Daoy (cell line): ENCODE measurements around the gene ST6GALNAC3. TPM values are rescaled to one million over a fixed set of nuclear protein-coding genes. Genes with fewer than 3 reads are reported as not detected.

Source experiments
- DNase-seq: peaks from one replicate; pipeline ENCODE4 v3.0.0-alpha.2; 2015; ENCODE audit warnings: low read depth
- total RNA-seq: library from RNA; depleted of rRNA; stranded (reverse); fragments of >200 nt; shearing (Covaris generic); gene quantifications from 2 replicates; pipeline ENCODE4 v1.2.3, GENCODE V29; 2014

The ST6GALNAC3 gene
- total RNA-seq, 1 experiment from 2014 or later = 3.8 TPM

DNA sequence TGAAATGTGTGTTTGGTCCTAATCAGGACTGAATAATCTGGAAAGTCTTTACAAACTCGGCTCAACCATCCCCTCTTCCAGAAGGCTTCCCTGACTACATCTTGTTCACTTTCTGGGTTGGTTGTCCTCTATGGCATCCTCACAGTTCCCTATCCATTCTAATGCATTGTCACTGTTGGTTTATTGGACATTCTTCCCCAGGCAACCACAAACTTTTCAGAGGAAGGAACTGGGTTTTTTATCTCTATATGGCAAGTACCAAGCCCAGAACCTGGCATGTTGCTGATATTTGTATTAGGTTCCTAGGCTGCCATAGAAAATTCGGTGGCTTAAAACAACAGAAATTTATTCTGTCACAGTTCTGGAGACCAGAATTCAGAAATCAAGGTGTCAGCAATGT lies 429.2 kb downstream of the ST6GALNAC3 start:
- DNase-seq = no peak

DNA sequence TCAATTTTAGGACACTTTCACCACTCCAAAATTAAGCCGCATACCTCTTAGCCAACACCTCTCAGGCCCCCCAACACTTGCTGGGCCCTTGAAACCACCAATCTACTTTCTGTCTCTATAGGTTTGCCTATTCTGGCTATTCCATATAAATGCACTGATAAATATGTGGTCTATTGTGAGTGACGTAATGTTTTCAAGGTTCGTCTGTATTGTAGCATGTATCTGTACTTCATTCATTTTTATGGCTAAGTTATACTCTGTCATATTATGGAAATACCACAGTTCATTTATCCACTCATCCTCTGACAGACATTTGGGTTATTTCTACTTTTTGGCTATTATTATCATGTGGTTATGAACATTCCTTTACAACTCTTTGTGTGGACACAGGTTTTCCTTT lies 432.8 kb downstream of the ST6GALNAC3 start:
- no peak for DNase-seq

DNA sequence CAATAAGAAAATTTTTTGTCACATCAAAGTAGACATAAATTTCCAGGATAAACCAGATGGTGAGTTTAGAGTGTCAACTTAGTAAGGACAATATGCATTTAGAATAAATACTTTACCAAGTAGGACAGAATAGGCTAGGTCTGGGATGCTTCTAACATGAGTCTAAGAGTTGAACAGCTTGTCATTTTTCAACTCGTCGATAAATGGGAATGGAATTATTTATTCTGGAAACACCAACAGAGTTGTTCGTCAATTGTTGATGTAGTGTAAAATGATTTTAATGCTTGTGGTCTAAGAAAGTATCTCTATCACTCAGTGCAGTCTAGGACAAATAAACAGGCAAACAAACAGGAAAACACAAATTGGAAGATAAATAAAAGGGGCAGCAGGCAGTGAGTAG lies 434.3 kb downstream of the ST6GALNAC3 start:
- no peak for DNase-seq

DNA sequence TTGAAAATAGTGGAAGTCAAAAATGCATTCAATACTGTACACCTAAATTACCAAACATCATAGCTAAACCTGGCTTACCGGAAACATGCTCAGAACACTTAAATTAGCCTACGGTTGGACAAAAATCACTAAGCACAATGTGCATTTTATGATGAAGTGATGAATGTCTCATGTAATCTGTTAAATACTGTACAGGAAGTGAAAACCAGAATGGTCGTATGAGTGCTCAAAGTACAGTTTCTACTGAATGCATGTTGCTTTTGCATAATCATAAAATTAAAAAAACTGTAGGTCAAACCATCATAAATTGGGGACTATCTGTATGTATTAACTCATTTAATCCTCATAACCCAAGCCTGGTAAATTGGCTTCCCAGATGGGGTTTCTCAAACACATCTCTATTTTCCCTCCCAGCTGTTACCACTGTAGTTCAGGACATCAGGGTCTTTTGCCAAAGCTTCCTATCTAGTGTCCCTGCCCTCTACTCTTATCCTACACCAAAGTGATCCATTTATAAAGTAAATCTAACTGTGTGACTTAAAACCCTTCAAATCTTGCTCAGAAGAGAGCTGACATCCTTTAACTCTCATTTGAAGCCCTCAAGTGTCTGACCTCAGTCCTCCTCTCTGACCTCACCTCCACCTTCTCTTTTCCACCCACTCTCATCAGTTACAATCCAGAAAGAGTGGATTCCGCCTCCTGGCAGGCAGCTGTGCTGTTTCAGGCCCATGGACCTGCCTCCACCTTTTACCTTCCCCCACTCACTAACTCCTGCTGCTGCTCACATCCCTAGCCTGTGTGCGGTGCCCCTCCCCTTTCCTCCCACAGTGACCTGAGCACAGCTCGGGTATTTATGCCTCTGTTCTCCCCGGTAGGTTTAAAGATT lies 436.4 kb downstream of the ST6GALNAC3 start:
- no peak for DNase-seq

DNA sequence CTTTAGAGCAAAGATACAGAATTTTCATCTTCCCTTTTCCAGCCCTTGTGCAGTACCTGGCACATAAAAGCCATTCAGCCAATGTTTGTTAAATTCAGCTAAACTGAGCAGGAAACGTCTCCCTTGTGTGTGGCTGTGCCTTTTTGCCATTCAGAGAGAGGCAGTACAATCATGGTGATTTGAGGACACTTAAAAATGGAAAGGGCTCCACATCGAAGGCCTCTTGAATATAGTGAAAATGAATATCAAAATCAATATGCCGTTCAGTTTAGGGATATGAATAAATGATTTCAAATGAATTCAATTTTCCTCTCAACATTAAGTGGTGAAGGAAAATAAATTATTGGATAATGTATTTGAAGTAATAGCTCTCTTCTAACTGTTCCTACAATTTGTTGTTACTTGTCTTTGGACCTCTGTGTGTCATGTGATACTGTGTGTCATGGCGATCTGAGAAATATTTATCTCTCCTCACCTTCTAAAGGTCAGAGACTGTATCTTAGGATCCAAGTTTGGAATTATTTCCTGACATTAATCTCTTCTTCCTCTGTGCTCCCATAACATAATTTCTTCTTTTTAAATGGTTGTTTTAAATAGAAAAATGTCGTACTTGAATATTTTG lies 437.1 kb downstream of the ST6GALNAC3 start:
- DNase-seq = no peak

DNA sequence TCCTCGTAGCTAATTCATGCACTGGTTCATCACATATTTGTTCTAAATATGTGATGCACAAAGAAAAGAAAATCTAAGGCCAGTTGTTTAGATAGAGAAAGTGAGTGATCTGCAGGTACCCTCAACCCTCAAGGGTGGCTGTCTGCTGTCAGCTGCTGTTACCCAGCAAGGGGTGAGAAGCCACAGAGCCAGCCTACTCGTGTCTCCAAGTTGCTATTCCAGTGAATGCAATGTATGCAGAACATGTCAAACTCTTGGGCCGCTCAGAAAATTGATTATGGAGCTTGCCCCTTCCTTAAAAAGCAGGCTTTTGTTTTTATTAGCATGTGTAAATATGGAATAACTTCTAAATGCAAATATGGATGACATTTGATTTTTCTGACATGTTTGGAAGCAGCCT lies 456.4 kb downstream of the ST6GALNAC3 start:
- DNase-seq = no peak

DNA sequence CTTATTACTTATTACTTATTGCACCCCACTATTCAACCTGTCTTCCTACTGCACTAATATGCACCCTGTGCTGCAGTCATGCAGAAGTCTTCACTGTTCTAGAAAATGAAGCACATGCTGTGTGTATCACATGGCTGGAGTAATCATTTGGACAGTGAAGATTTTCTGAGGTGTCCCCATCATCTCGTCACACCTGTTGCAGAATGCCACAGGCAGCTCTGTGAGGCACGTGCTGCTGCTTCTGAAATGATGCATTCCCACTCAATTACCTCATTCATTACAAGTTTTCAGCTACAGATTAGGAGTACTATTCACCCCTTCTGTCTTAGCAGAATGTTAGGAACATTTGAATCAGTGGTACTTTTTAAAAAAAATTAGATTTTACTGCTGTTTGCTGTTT lies 467.1 kb downstream of the ST6GALNAC3 start:
- no peak for DNase-seq

DNA sequence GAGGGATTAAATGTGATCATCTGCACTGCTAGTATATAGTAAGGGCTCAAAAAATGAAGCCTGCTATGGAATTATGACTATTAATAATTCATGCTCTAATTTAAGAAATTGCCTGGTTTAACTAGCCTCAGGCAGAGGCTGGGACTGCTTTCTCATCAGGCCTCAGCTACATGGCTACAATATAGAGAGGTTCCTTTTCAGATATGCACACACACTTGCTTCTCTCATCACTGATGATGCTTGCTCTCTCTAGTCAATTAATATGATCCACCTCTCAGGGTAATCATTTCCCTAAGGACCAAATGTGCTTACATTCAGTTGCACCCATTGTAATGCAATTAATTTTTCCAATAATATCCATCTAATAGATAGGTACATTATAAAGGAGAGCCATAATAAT lies 467.8 kb downstream of the ST6GALNAC3 start:
- no peak for DNase-seq

DNA sequence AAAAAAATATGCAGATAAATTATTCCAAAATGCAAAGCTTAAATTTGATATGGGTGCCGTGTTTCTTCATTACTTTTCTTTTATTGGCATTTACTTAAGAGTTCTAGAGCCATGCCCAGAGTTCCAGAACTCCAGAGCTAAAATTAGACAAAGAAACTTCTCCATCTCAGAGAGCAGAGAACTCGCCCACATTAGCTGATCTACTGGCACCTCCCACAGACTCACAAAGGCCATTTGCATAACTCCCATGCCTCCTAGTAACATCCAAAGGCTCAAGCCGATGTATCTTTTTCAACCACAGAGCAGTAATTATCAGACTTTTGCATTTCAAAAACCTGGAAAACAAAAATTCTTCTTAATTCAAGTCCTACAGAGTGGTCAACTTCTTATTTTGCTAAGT lies 468.9 kb downstream of the ST6GALNAC3 start:
- no peak for DNase-seq

DNA sequence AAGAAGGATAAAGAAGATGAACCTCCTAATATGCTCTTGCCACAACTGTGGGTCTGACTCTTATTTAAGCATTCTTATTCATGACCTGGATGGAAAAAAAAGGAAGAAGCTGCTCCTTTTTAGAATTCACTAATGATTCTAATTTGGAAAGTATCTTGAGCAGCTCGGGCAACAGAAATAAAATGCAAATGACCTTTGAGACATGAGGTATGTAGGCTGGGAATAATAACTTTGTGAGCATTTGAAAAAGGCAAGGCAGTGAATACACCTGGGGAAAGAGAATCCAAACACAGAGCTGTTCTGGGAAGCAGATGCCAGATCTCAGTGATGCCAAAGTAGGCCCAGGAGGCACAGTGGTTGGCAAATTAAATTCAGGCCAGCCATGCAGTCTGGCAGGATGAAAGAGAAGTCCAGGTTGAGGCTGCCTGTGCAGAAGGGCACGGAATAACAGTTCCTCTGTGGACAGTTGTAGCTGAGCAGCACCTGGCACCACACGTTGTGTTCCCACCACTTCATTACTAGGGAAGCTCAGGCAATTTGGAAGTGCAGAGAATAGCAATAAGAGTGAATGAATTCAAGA lies 471.9 kb downstream of the ST6GALNAC3 start:
- DNase-seq = no peak

DNA sequence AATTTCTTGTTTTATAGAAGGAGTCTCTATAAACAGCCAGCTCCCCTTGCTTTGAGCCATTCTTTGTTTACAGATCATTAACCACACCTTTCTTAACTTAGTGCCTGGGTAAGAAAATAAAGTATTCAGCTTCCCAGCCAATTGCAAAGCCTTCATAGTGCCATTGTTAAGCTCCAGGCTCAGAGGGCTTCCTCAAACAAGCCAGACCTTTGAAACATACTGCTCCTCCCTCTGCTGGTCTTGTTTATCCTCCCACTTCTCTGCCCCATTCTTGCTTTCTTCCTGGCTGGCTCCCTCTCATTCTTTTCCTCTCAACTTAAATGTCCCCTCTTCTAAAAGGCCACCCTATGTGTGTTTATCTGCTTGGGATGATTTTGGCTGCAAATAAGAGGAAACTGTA lies 473.4 kb downstream of the ST6GALNAC3 start:
- DNase-seq = no peak

DNA sequence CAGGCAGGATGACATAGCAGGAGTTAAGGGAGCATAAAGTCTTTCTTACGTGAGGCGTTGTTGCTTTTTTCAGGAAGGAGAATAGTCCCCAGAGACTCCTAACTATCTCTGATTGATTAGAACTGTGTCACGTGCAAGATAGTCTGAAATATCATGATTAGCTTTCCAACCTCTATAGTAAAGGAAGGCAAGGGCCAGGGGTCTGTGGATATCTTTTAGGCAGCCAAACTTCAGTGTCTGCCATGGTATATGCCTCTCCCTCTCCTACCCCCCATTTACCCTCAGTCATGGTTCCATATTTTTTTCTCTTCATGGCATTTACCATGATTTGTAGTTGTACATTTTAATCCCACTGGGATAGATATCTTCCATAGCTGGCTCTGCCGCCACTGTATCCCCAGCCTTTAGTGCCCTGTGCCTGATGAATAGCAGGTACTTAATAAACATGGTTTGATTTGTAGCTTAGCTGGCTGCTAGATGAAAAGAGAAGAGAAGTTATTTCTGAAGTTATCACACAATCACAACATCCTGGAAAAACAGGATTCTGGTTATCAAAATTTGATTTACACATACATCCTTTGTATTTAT lies 474.1 kb downstream of the ST6GALNAC3 start:
- no peak for DNase-seq

DNA sequence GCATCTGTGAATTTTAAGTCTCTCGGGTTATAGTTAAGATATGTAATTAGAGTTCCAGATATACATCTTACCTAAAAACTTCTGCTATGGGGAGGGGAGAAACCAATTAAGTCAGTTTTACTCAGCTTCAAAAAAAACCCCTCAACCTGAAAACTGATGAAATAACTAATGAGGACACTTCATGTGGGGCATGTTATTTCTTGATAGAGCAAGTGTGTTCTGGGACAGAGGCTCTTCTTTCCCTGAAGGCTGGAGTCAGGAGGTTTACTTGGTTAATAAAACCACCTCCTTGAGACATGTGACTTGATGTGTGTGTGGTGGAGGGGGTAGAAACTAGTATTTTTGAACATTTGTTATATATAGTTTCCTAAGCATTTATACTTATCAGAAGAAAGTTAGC lies 479.7 kb downstream of the ST6GALNAC3 start:
- no peak for DNase-seq

DNA sequence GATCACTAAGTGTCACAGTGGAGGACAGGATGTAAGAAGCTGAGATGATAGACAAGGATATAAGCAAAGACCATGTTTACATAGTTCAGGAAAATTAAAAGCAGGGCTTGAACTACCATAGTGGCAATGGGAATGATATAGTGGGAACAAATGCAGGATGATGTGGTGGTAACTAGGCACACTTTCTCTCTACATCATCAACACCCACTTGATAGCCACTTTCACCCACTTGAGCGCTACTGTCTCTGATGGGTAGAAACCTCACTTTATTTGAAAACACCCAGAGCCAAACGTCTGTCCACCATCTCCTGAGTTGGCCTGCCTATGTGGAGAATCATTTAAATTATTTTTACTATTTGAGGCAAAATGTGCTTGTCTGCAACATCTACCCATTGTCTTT lies 487.7 kb downstream of the ST6GALNAC3 start:
- no peak for DNase-seq

DNA sequence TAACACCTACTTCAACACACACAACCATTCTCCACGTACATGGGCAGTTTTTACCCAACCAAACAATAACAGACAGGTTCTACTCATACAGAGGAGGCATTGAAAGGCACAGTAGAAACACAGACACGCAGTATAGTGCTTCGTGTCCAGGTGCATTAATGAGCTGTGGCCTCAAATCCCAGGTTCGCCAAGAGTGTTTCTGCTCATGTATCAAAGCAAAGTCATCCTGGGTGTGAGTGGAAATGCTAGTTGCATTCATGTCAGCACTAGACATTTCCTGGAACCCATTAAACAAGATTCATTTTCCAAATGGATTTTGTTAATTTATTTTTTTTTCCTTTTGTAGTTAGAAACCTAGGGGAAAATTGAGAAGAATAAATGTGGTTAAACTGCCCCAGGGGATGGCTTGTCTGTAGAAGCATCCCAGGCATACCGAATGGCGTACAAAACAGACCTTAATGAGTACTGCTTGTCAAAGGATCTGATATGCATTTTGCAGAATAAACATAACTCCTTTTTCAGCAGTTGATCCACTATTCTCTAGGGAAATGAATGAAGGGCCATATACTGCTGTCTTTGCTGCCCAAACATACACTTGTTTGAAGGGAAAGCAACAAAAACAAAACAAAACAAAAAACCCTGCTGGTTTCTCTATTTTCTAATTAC lies 494.2 kb downstream of the ST6GALNAC3 start:
- DNase-seq = no peak

DNA sequence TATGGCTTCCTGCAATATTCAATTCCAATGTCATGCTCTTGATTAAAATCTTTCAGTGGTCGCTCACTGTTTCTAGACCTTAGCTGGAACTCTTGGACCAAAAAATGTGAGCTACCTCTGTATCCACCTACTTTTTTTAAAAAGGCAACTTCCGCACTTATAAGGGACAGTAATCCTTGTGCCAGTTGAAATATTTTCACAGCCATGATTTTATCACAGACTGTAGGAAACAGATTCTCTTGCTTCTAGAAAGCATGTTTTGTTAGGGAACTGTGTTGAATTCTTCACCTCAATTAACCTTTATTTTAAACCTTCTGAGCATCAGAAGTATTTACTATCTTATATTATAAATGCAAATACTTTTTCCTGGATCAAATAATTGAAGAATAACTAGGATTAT lies 496.7 kb downstream of the ST6GALNAC3 start:
- DNase-seq = no peak

DNA sequence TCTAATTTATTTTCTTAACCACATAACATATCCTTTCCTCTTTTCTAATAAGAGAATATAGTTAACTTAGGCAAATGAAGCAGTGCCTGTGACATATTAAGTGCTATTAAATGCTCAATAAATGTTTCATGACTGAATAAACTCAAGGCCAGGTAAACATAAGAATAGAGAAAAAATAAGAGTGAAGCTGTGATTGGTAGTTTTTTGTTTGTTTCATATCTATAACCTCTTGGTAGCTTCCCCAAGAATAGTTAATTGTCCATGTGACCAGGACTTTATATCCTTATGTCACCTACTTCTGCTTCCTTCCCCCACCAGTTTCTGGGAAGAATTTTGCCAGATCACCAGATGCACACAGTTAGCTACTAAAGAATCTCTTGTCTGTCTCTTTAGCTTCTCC lies 497.7 kb downstream of the ST6GALNAC3 start:
- DNase-seq = no peak

DNA sequence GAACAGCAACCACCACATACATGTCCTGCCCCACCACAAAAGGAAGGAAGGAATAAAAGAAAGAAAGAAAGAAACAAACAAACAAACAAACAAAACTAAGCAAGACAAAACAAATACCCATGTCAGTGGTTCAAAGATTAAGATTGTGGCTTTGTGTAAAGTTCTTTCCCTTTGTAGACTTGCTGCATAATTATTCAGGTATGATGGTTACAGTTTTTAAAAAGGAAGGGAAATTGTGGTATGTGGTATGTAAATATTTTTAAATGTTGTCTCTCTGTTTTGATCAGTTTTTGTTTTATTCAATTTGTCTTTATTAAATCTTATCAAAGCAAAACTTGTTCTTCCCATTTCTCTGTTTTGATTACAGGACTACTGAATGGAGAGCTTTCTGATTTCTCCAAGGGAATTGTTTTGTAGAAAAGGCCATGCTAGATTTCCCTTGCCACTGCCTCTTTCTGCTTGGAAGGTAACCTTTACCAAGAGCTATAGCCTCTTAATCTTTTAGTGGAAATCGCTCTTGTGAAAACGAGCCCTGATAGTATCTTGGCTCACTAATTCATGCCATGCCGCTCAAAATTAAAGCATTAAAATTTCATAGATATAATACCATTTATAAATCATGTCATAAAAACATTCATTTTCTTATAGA lies 502.5 kb downstream of the ST6GALNAC3 start:
- no peak for DNase-seq

DNA sequence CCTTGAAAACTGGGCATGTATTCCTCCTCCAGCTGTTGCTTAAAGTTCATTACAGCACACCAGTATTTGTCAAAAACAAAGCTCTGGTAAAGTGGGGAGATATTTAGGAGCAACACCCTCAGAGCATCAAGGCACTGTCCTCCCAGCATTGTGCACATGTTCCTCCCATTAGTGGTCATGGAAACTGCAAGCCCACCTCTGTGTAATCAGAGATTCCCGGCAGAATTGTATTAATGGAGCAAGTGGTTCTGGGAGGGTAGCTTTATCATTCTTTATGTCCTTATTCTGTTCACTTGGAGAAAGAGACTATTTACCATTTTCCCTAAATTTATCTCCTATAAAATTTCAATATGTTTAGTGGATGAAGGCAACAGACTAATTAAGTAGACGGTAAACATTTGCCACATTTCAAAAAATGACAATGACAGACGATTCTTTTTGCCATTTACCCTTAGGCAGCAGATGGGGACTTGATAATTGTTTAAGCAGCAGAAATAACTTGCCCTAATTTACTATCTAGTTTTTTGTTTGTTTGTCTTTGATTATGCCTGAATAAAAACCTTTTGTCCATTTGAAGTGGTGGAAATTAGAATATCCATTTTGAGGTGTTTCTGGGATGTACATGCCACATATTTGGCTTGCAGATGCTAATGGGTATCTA lies 503.1 kb downstream of the ST6GALNAC3 start:
- DNase-seq = no peak

DNA sequence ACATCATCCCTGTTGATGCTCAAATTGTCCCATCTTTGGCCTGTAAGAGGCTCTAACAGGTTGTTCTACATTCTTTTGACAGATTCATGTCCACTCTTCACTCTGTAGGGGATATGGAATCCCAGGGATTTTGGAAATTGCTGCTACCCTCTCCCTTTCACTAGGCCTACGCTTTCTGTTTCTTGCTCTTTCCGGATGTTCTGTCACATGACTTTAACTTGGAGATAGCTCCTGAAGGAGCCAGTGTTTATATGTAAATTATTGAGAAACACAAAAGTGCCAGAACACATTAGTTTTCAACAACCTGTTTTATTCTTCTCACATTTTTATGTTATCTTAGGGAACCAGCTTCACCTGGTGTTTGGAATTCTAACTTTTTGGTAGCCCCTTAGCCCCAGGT lies 505.7 kb downstream of the ST6GALNAC3 start:
- DNase-seq = no peak

DNA sequence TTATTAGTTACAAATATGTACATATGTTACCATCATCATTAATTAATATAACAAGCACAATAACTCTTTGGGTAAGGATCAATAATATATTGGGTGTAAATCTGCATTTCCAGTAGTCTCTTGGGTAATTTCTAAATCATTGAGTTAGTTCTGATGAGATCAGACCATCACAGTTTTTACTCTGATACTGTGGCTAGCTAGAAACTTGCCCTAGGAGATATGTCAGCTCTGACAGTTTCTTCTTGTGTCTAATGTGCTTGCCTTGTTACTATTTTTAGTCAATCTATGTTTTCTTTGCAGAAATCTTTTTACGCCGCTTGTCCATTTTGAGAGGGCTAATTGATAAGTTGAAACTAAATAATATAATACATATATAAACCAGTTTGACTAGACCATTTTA lies 507.2 kb downstream of the ST6GALNAC3 start:
- no peak for DNase-seq
